OCI-LY7 (cell line): Measurements from ENCODE around the gene ATL2.

ENCODE experiments used
- CTCF ChIP-seq: fragments of 200-600 bp; sonication (generic); conservative IDR thresholded peaks from 2 replicates; pipeline ENCODE4 v1.5.1; 2014; ENCODE audit warnings: mild to moderate bottlenecking, antibody characterized with exemption, low read length, moderate library complexity, mixed read lengths
- EZH2phosphoT487 ChIP-seq: fragments of 200-600 bp; sonication (generic); IDR thresholded peaks from 2 replicates; pipeline ENCODE4 v1.6.1; 2018; ENCODE audit warnings: low read depth, borderline replicate concordance, mild to moderate bottlenecking, mixed run types, antibody characterized with exemption, low read length, moderate library complexity, mixed read lengths

- no peak for TF ChIP-seq EZH2phosphoT487
- TF ChIP-seq CTCF = no peak
Measured at GRCh38 chr2:38301340-38301968, 75.6 kb downstream of the ATL2 start.
